ENCODE measurements around the gene PCNX3. TPM values are rescaled to one million over a fixed set of nuclear protein-coding genes. Genes with fewer than 3 reads are reported as not detected.
A peak's percentile ranks its signal among the peaks of the same experiment; 100 is the strongest.
"Not testable (repeated sequence)": the region's sequence is repeated elsewhere in the genome, so short reads cannot be mapped to it uniquely, and the experiment has no call there.

Gene PCNX3
- total RNA-seq, 1 experiment from 2014 or later, result 25.9 TPM

GRCh38 chr11:65653229-65654225, 38.0 kb downstream of the PCNX3 start:
- H3K27me3 ChIP-seq (ENCODE audit: control insufficient read depth, insufficient read depth, low read length), result no peaks in the 10 kb centered on the region
- peak overlapping the region; percentile 71 for H3K4me3 ChIP-seq (ENCODE audit: insufficient read depth, low read depth, low read length)
- DNase-seq, result peak; percentile 36
- peaks cover 32% of the 10 kb centered on the region for H3K36me3 ChIP-seq (replicated peaks; ENCODE audit: control insufficient read depth, insufficient read depth, low read length)

- Histone ChIP-seq H3K27me3 (ENCODE audit: control insufficient read depth, insufficient read depth, low read length) (no peaks in the 10 kb centered on the region), H3K4me3 (ENCODE audit: insufficient read depth, low read depth, low read length) (no peak overlapping the region), H3K36me3 (replicated peaks; ENCODE audit: control insufficient read depth, insufficient read depth, low read length) (peaks cover 38% of the 10 kb centered on the region)
- DNase-seq, result peak; percentile 30
Measured at GRCh38 chr11:65654375-65655349, 39.1 kb downstream of the PCNX3 start.

- Histone ChIP-seq H3K36me3 (replicated peaks; ENCODE audit: control insufficient read depth, insufficient read depth, low read length) (peaks cover 41% of the 10 kb centered on the region), H3K27me3 (ENCODE audit: control insufficient read depth, insufficient read depth, low read length) (no peaks in the 10 kb centered on the region), H3K4me3 (ENCODE audit: insufficient read depth, low read depth, low read length) (no peak overlapping the region)
- DNase-seq, result peak; percentile 26
Measured at GRCh38 chr11:65655570-65656332, 40.2 kb downstream of the PCNX3 start.

GRCh38 chr11:65657426-65657825, 41.9 kb downstream of the PCNX3 start:
- H3K27me3 ChIP-seq (ENCODE audit: control insufficient read depth, insufficient read depth, low read length), result no peaks in the 10 kb centered on the region
- H3K36me3 ChIP-seq (replicated peaks; ENCODE audit: control insufficient read depth, insufficient read depth, low read length), result peaks cover 47% of the 10 kb centered on the region
- H3K4me3 ChIP-seq (ENCODE audit: insufficient read depth, low read depth, low read length), result no peak overlapping the region
- DNase-seq, result no peak

GRCh38 chr11:65658174-65659021, 42.8 kb downstream of the PCNX3 start:
- Histone ChIP-seq H3K36me3 (replicated peaks; ENCODE audit: control insufficient read depth, insufficient read depth, low read length) (peaks cover 47% of the 10 kb centered on the region), H3K27me3 (ENCODE audit: control insufficient read depth, insufficient read depth, low read length) (no peaks in the 10 kb centered on the region), H3K4me3 (ENCODE audit: insufficient read depth, low read depth, low read length) (no peak overlapping the region)
- peak; percentile 19 for DNase-seq

DNA sequence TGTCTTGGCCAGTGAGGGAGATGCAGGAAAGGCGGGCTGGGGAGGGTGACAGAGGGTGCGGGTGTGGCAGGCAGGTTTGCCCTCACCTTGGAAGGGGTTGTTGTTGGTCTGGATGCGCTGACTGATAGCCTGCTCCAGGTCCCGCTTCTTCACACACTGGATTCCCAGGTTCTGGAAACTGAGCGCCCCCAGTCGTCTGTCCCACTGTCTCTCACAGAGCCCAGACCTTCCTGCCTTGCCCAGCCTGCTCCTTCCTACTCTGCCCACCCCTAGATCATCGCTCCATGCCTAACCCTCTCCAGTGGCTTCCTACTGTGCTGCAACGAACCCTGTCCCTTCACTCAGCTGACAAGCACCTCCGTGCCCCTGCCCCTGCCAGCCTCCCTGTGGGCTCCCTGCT, 44.5 kb downstream of the PCNX3 start:
- peak; percentile 14 for DNase-seq
- H3K4me3 ChIP-seq (ENCODE audit: insufficient read depth, low read depth, low read length), result no peak overlapping the region
- peaks cover 45% of the 10 kb centered on the region for H3K36me3 ChIP-seq (replicated peaks; ENCODE audit: control insufficient read depth, insufficient read depth, low read length)
- no peaks in the 10 kb centered on the region for H3K27me3 ChIP-seq (ENCODE audit: control insufficient read depth, insufficient read depth, low read length)

DNA sequence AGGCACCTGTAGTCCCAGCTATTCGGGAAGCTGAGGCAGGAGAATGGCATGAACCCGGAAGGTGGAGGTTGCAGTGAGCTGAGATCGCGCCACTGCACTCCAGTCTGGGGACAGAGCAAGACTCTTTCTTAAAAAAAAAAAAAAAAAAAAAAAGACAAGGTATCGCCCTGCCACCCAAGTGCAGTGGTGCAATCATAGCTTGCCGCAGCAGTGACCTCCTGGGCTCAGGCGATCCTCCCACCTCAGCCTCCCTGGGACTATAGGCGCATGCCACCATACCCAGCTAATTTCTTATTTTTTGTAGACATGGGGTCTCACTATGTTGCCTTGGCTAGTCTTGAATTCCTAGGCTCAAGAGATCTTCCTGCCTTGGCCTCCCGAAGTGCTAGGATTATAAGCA, 45.3 kb downstream of the PCNX3 start:
- not testable (repeated sequence) for H3K27me3 ChIP-seq (ENCODE audit: control insufficient read depth, insufficient read depth, low read length); DNase-seq; H3K4me3 ChIP-seq (ENCODE audit: insufficient read depth, low read depth, low read length)
- H3K36me3 ChIP-seq (replicated peaks; ENCODE audit: control insufficient read depth, insufficient read depth, low read length), result peaks cover 38% of the 10 kb centered on the region

DNA sequence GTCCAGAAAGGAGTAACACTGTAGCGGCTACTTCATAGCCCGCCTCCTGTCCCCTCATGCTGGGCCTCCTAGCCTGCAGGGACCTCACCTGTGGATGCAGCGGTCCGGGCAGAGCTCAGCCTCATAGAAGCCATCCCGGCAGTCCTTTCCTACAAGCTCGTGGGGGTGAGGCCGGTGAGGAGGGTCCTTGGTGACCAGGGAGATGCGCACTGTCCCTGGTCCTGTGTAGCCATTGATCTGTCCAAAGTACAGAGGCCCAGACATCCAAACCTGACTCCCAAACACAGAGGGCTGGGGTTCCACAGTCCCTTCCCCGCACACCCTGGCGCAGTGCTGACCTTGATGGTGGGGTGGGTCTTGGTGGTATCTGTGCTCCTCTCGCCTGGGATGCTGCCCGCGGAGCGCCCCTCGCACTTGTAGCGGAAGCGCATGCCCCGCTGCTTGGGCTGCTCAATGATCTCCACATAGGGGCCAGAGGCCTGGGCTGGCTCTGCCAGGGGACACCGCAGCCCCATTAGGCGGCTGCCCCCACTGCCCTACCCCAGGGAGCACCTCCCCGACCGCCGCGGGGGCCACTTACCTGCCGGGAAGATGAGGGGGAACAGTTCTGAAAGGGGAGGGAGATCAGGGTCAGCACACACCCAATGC, 46.1 kb downstream of the PCNX3 start:
- DNase-seq, result no peak
- H3K36me3 ChIP-seq (replicated peaks; ENCODE audit: control insufficient read depth, insufficient read depth, low read length), result peaks cover 38% of the 10 kb centered on the region
- H3K27me3 ChIP-seq (ENCODE audit: control insufficient read depth, insufficient read depth, low read length), result no peaks in the 10 kb centered on the region
- H3K4me3 ChIP-seq (ENCODE audit: insufficient read depth, low read depth, low read length), result peak overlapping the region; percentile 75

GRCh38 chr11:65662247-65662798, 46.7 kb downstream of the PCNX3 start:
- H3K27me3 ChIP-seq (ENCODE audit: control insufficient read depth, insufficient read depth, low read length), result no peaks in the 10 kb centered on the region
- peak overlapping the region; percentile 75 for H3K4me3 ChIP-seq (ENCODE audit: insufficient read depth, low read depth, low read length)
- H3K36me3 ChIP-seq (replicated peaks; ENCODE audit: control insufficient read depth, insufficient read depth, low read length), result peaks cover 33% of the 10 kb centered on the region
- DNase-seq, result no peak

- peaks cover 27% of the 10 kb centered on the region for H3K36me3 ChIP-seq (replicated peaks; ENCODE audit: control insufficient read depth, insufficient read depth, low read length)
- H3K27me3 ChIP-seq (ENCODE audit: control insufficient read depth, insufficient read depth, low read length), result no peaks in the 10 kb centered on the region
- H3K4me3 ChIP-seq (ENCODE audit: insufficient read depth, low read depth, low read length), result peak within 1 kb of the TSS; percentile 75
- peak; percentile 99 for DNase-seq
Measured at GRCh38 chr11:65662799-65663638, 47.4 kb downstream of the PCNX3 start, which contains the start of gene RELA. Gene RELA (minus strand): TSS chr11:65662916. CDS start chr11:65662832, 84 bp downstream.

GRCh38 chr11:65663639-65664200, 48.1 kb downstream of the PCNX3 start:
- Histone ChIP-seq H3K36me3 (replicated peaks; ENCODE audit: control insufficient read depth, insufficient read depth, low read length) (peaks cover 21% of the 10 kb centered on the region), H3K27me3 (ENCODE audit: control insufficient read depth, insufficient read depth, low read length) (no peaks in the 10 kb centered on the region), H3K4me3 (ENCODE audit: insufficient read depth, low read depth, low read length) (peak overlapping the region; percentile 75)
- peak; percentile 79 for DNase-seq
